D341Med (cell line): Measurements from ENCODE around the gene KCNMA1.
A peak's percentile ranks its signal among the peaks of the same experiment; 100 is the strongest.

Source experiments
- DNase-seq: peaks from one replicate; pipeline ENCODE4 v3.0.0; 2012; ENCODE audit warnings: low spot score

Gene KCNMA1

DNA sequence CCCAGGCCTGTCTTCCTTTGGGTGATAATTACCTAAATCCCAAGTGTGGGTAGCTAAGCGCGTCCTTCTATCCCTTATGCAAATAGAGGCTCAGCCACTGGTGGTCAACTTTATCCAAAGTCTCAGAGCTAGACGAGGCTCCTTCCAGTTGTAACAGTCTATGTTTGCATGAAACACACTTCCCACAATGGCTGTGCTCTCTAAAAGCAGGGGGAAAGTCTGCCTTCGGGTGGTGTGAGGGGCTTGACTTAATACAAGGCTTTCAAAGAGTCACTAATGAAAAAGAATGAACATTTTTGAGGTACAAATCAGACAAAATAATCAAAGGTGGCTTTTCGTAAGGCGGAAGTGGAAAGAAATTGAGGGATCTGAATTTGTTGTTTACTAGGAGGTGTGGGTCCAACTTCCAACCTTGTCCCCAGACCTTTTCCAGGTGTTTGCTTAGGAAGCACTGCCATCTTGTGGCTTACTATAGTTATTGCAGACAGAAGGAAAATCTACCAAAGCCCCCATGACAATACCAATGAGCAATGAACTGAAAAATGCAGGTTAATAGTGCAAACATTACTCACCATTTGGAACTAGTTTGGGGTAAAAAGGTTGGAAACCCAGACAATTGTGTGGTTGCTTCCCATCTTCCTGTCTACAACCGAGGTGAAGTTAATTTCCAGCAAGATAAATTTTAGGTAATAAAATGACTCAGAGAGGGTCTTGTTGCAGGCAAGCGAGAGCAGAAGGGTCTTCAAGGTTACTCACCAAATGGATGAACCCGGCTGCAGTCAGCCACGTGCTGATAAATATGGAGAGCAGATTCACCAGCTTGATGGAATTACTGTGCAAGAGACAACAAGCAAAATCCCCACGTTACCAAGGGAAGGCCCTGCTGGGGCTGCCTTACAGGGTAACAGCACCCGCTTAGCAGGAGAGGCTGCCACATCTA, 525.7 kb downstream of the KCNMA1 start:
- DNase-seq: peak; percentile 60

GRCh38 chr10:77110757-77111156, 526.9 kb downstream of the KCNMA1 start:
- DNase-seq: no peak

DNA sequence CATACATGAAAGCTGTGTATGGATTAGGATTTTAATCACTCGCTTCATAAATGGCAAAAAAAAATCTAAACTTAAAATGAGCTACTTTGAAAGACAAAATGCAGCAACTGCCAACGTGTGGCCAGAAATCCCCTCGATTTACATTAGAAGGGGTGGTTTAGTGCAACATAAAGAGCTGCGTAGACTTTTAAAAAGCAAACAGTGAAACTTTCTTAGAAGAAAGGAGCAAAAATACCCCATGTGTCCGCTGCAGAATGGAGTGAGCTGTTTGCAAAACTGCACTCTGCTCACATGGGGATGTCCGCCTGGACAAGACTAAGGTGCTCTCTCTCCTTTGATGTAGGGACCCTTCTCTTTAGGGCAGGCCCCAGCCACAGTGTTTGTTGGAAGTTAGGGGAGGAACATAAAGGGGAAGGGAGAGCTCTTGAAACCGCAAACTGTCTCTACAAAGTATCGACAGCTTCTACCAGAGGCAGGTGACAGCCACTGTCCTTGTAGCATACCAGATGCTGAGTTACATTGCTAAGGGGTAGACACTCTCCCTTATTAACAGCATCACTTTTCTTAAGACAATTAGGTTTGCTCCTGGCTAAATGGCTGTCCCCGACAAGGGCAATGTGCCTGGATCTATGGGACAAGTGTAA, 528.1 kb downstream of the KCNMA1 start:
- DNase-seq: no peak

- no peak for DNase-seq
Measured at GRCh38 chr10:77106676-77107075, 530.9 kb downstream of the KCNMA1 start.

DNA sequence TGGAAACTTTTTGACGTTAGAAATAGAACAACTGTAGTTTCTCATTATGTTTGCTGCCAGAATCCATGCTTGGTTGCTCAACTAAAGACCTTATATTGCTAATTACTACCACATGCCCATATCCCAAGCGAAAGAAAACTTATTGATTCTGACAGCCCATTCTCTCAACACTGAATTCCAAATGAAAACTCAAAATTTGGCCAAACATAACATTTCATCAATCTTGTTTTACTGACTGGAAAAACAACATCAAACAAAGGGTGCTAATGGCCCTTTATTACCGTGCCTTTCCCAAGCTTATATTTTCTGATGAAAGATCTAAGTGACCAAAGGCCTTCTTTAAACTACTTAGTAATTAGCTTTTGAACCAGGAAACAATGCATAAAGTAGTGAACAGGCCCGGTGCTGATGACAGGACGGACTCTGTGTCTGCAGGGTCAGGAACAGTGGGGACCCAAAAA, 531.8 kb downstream of the KCNMA1 start:
- no peak for DNase-seq

- DNase-seq: no peak
Measured at GRCh38 chr10:77104459-77104980, 533.1 kb downstream of the KCNMA1 start.

DNA sequence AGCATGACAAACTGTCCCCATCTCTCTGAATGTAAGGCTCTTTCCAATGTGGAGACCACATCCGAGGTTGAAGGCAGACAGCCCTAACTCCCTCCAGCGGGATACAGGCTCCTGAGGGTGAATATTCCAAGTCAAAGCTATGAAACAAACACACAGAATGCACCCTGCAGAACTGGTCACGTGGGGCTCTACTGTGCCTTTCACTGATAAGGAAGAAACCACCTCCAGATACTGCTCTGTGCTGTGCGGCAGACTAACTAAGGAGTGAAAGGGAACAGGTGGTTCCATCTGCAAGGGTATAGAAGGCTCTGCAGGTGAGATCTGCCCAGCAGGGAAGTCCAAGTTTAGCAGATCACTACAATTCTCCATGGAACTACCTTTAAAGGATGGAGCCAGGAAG, 534.4 kb downstream of the KCNMA1 start:
- DNase-seq: no peak

- DNase-seq: no peak
Measured at GRCh38 chr10:77101341-77101740, 536.3 kb downstream of the KCNMA1 start.

GRCh38 chr10:77099136-77099535, 538.5 kb downstream of the KCNMA1 start:
- no peak for DNase-seq

DNA sequence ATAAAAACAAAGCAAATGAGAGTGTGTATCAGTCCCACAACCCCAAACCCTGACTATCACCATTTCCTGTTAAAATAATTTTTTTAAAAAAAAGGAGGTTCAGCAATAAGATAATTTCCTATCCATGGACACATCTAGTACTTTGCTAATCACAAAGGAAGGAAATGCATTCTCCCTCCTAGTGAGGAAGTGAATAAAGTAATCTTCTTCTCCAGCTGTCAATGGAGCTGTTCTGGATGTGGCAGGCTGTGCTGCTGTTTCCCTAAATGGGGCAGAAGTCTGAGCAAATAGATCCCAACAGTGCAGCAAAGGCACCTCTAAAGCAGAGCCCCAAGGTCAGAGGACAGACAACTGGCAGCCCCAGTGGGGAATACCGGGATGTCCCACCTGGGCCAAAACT, 540.0 kb downstream of the KCNMA1 start:
- DNase-seq: no peak

DNA sequence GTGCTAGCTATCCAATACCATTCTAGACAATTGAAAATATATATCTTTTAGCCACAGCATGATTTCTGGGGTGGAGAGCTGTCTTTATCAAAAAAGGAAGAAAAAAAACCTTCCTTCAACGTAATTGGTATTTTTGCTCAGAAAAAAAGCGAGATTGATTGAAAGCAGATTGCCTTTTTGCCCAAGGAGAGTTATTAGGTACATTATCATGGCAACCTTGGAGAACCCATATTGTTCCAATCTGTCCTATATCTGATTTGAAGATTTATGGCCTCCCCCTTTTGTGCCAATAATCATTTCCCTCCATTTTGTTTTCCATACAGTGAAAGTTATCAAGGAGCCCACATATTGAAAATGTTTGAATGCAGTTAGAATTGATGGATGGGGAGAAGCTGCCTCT, 544.5 kb downstream of the KCNMA1 start:
- no peak for DNase-seq

DNA sequence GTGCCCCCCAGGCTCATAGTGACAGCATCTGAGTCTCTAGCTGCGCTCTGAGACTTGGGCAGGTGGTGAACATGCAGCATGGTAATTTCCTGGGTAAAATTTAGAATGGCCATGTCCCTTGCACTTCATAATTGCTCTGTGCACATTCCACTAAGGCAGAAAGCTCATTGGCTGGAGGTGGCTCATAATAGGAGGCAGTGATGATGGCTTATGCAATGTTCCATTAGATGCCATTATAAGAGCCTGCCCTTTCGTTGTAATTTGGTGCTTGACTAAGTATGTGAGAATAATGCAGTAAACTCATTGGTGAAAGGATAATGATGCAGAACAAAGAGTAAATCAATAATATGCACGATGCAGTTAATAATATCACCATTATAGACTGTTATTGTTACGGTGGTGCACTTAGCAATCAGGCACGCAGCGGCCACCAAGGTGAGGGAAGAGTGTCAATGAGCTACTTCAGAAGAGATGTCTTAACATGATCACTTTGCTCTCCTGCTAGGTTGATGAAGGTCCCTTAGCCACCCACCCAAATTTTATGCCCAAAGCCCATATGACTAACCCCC, 545.9 kb downstream of the KCNMA1 start:
- DNase-seq: no peak

DNA sequence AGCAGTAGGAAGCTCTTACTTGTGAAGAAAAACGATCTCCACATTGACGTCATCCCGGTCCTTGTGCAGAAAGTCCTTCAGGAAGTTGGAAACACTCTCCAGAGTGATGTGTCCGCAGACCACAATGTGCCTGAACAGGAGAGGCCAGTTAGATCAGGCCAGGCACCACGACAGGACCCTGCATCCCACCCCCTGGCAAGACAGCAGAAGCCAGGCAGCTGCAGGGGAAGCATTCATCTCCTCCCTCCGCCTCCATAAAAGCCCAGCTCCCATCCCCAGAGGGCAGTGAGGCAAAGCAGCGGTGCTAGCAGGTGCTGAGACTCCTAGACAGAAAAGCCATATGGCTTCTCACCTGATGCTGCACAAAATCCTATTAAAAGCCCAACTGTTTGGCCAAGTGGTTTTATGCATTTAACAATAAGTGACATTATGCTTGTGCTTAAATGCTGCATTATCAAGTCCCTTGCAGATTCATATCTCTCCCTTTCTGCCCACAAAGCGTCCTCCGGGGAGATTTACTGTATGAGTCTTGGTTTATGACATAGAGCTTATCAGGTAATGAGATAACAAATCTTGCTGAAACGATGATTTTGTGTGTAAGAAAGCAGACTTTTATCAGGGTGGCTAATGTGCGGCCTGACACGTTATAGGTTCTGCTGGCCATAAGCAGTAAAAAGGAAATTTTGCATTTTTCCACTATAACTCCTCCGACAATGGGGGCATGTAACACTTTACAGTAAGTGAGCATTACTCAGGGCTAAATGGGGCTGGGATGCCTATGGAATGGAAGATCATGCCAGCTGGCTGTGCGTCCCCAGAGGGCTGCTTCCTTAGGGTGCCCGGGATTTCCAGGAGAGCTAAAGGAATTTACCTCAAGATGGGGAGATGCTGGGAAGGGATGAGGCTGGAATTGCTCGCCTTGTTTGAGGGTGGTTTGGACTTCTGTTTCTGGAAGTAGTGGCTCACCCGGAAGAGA, 546.9 kb downstream of the KCNMA1 start:
- peak; percentile 68 for DNase-seq

DNA sequence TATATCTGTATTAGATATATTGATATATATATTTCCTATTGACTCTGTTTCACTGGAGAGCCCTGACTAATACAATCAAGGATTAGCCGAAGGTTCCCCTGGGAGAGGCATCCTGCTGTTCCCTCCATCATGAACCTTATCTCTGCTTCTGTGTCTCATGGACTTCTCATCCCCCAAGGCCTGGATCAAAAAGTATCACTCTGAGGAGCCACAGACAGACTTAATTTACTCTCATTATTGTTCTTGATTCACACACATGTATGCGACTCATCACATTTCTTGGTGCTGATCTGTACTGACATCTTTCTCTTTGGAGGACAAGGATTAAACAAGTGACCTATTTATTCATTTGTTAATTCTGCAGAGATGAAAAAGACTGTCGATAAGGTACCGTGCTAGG, 550.2 kb downstream of the KCNMA1 start:
- DNase-seq: no peak

- DNase-seq: no peak
Measured at GRCh38 chr10:77086081-77086480, 551.5 kb downstream of the KCNMA1 start.

DNA sequence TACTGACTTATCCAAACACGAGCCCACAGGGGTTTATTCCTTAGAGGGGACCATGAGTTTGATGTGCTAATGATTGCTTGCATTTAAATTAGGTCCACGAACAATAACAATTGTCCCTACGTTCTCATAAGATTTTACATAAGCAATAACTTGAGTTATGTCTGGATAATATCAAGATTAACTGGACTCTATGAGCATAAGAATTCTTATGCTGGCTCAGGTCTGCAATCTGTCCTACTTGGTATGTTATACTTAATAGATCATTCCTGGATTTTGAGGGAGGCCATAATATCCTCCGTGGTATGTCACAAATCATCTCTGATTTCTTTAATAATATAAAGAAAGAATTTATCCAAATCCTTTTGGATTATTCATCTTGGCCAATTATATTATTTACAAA, 552.3 kb downstream of the KCNMA1 start:
- DNase-seq: no peak

DNA sequence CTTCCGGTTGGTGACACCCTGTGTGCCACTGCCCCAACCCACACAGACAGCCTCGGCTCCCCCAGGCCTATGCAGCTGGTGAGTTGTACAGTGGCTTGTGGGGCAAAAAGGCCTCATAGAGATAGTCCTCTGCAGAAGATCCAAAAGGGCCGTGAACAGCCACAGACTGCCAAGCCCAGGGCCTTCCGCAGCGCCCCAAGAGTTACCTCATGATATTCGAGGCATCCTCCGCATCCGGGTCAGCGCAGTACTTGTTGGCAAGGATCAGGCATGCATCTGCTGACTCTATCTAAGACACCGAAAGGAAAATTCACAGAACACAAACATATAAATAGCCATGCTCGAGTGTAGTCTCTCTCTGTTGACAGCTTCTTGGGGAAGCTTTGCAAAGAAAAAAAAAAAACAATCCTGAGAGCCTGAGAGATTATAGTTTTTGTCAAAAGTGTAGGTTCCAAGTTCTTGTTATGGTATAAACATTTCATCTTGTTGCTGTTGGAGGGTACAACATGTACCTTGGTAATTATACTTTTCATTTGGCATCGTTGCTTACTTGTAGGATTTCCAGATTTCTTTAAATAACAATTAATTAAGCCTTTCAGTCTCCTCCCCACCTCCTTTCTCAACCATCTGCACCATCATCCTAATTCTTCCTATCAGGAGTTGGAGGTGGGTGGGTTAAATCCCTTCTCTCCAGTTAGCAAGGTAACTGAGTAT, 553.0 kb downstream of the KCNMA1 start:
- DNase-seq: no peak

- DNase-seq: no peak
Measured at GRCh38 chr10:77082601-77083252, 554.9 kb downstream of the KCNMA1 start.

- no peak for DNase-seq
Measured at GRCh38 chr10:77081481-77081891, 556.1 kb downstream of the KCNMA1 start.

GRCh38 chr10:77080361-77081027, 557.1 kb downstream of the KCNMA1 start:
- DNase-seq: no peak
